Cerebellar cortex (tissue), 1 donor: ENCODE data around the gene RHBDF2.
"Not testable (repeated sequence)": the region's sequence is repeated elsewhere in the genome, so short reads cannot be mapped to it uniquely, and the experiment has no call there.

Experiments used
- DNase-seq: peaks from one replicate; pipeline ENCODE4 v3.0.0-alpha.2; 2015; ENCODE audit warnings: low spot score

RHBDF2 gene

GRCh38 chr17:76524598-76525512, 23.6 kb upstream of the RHBDF2 start:
- no peak for DNase-seq

GRCh38 chr17:76523084-76524037, 22.1 kb upstream of the RHBDF2 start:
- DNase-seq, result peak; percentile 74

GRCh38 chr17:76521683-76522082, 20.5 kb upstream of the RHBDF2 start:
- DNase-seq, result not testable (repeated sequence)

GRCh38 chr17:76521262-76521661, 20.0 kb upstream of the RHBDF2 start:
- DNase-seq, result no peak

- no peak for DNase-seq
Measured at GRCh38 chr17:76519048-76519966, 18.1 kb upstream of the RHBDF2 start.

- DNase-seq, result no peak
Measured at GRCh38 chr17:76517638-76518038, 16.4 kb upstream of the RHBDF2 start.

GRCh38 chr17:76515274-76515949, 14.2 kb upstream of the RHBDF2 start:
- no peak for DNase-seq

- DNase-seq, result not testable (repeated sequence)
Measured at GRCh38 chr17:76514355-76514754, 13.1 kb upstream of the RHBDF2 start.

- DNase-seq, result no peak
Measured at GRCh38 chr17:76513306-76513692, 12.1 kb upstream of the RHBDF2 start.

- DNase-seq, result no peak
Measured at GRCh38 chr17:76512366-76513305, 11.4 kb upstream of the RHBDF2 start.

- DNase-seq, result no peak
Measured at GRCh38 chr17:76511668-76512365, 10.6 kb upstream of the RHBDF2 start.

- DNase-seq, result no peak
Measured at GRCh38 chr17:76510831-76511244, 9.6 kb upstream of the RHBDF2 start.

- not testable (repeated sequence) for DNase-seq
Measured at GRCh38 chr17:76508472-76509063, 7.3 kb upstream of the RHBDF2 start.

GRCh38 chr17:76506408-76507345, 5.5 kb upstream of the RHBDF2 start:
- DNase-seq, result peak; percentile 77

GRCh38 chr17:76504117-76504516, 2.9 kb upstream of the RHBDF2 start:
- no peak for DNase-seq

- no peak for DNase-seq
Measured at GRCh38 chr17:76502341-76503211, 1.4 kb upstream of the RHBDF2 start.
